T-helper 1 cell treated with Interleukin-12 subunit alpha and Interleukin-12 subunit beta and Interleukin-4 antibody, amounts not matched to agents 30 μg/mL and 1 μg/mL, for 36 hours (primary cell): ENCODE data around the gene CACHD1.

Experiments
- H3K27ac Mint-ChIP-seq: one replicate; pipeline ENCODE4 v1.8.0; 2021; ENCODE audit warnings: mild to moderate bottlenecking, mixed read lengths
- H3K27me3 Mint-ChIP-seq: one replicate; pipeline ENCODE4 v1.8.0; 2021; ENCODE audit warnings: low read depth, mixed read lengths
- H3K36me3 Mint-ChIP-seq: one replicate; pipeline ENCODE4 v1.8.0; 2021; ENCODE audit warnings: low read depth, mixed read lengths
- H3K4me1 Mint-ChIP-seq: one replicate; pipeline ENCODE4 v1.8.0; 2021; ENCODE audit warnings: low read depth, mixed read lengths
- H3K4me3 Mint-ChIP-seq: one replicate; pipeline ENCODE4 v1.8.0; 2021; ENCODE audit warnings: mild to moderate bottlenecking, moderate library complexity, mixed read lengths
- H3K9me3 Mint-ChIP-seq: one replicate; pipeline ENCODE4 v1.8.0; 2021; ENCODE audit warnings: mixed read lengths

The CACHD1 gene

GRCh38 chr1:64480999-64481772 lies 11.3 kb downstream of the CACHD1 start:
- no peak overlapping the region for H3K4me3 Mint-ChIP-seq
- no peaks in the 10 kb centered on the region for H3K4me1 Mint-ChIP-seq
- peaks cover 14% of the 10 kb centered on the region for H3K27me3 Mint-ChIP-seq
- no peaks in the 10 kb centered on the region for H3K9me3 Mint-ChIP-seq
- H3K27ac Mint-ChIP-seq: no peak overlapping the region
- no peaks in the 10 kb centered on the region for H3K36me3 Mint-ChIP-seq

GRCh38 chr1:64482128-64482527 lies 12.2 kb downstream of the CACHD1 start:
- Mint-ChIP-seq H3K4me1 (no peaks in the 10 kb centered on the region), H3K27ac (no peak overlapping the region), H3K9me3 (no peaks in the 10 kb centered on the region), H3K36me3 (no peaks in the 10 kb centered on the region), H3K4me3 (no peak overlapping the region), H3K27me3 (peaks cover 19% of the 10 kb centered on the region)

DNA sequence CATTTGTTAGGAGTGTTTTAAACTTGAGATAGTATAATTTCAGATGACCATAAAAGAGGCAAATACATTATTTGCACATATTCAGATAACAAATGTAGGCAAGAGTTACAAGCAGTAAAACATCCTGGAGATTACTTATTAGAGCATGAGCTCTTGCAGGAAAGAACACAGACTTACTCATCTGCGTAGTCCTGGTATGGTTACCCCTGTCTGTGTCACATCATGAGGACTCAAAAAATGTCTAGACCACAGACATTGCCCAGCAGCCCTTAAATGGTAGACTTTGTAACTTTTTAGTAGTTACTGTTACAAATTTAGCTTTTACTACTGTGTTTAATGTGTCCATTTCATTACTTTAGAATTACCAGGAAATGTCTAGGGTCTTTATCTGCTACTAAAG lies 12.8 kb downstream of the CACHD1 start:
- H3K4me1 Mint-ChIP-seq: no peaks in the 10 kb centered on the region
- H3K4me3 Mint-ChIP-seq: no peak overlapping the region
- no peaks in the 10 kb centered on the region for H3K36me3 Mint-ChIP-seq
- H3K27ac Mint-ChIP-seq: no peak overlapping the region
- H3K9me3 Mint-ChIP-seq: no peaks in the 10 kb centered on the region
- peaks cover 20% of the 10 kb centered on the region for H3K27me3 Mint-ChIP-seq

DNA sequence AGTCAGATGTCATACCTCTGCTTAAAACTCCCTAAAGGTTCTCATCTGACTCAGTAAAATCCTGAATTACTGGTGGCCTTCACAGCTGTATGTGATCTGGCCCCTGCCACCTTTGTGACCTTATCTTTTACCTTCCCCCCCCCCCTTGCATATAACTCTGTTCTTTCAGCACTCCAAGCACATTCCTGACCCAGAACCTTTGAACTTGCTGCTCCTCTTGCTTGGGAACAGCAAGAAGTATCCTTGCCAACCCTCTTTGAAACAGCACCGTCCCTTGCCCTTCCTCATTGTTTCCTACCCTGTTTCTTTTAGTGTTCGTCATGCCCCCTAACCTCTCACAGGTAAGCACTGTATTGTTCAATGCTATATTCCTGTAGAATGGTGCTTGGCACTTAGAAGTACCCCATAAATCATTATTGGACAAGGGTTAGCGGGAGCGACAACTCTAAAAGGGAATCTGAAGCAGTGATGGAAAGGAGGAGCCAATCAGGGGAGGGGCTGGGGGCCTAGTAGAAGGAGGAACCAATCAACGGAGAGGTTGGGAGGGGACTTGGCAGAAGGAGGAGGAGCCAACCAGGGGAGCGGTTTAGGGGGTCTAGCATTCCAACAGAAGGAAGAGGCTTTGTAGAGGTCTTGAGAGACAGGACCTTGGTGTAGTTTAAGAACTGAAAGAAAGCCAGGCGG lies 13.9 kb downstream of the CACHD1 start:
- Mint-ChIP-seq H3K4me3 (no peak overlapping the region), H3K9me3 (no peaks in the 10 kb centered on the region), H3K36me3 (no peaks in the 10 kb centered on the region), H3K27ac (no peak overlapping the region), H3K4me1 (no peaks in the 10 kb centered on the region), H3K27me3 (peaks cover 24% of the 10 kb centered on the region)

DNA sequence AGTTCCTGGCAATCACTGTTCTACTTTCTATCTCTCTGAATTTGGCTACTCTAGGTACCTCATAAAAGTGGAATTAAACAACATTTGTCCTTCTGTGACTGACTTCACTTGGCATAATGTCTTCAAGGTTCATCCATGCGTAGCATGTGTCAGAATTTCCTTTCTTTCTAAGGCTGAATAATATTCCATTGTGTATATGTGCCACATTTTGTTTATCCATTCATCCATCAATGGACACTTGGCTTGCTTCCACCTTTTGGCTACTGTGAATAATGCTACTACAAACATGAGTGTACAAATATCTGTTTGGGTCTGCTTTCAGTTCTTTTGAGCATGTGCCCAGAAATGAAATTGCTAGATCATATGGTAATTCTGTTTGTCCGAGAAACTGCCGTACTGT lies 14.7 kb downstream of the CACHD1 start:
- Mint-ChIP-seq H3K36me3 (no peaks in the 10 kb centered on the region), H3K4me3 (no peak overlapping the region), H3K27me3 (peaks cover 31% of the 10 kb centered on the region), H3K9me3 (no peaks in the 10 kb centered on the region), H3K4me1 (no peaks in the 10 kb centered on the region), H3K27ac (no peak overlapping the region)

- H3K4me3 Mint-ChIP-seq: no peak overlapping the region
- H3K9me3 Mint-ChIP-seq: no peaks in the 10 kb centered on the region
- H3K27me3 Mint-ChIP-seq: peaks cover 22% of the 10 kb centered on the region
- H3K4me1 Mint-ChIP-seq: no peaks in the 10 kb centered on the region
- no peaks in the 10 kb centered on the region for H3K36me3 Mint-ChIP-seq
- H3K27ac Mint-ChIP-seq: no peak overlapping the region
Observed at GRCh38 chr1:64486193-64486592, 16.3 kb downstream of the CACHD1 start.

DNA sequence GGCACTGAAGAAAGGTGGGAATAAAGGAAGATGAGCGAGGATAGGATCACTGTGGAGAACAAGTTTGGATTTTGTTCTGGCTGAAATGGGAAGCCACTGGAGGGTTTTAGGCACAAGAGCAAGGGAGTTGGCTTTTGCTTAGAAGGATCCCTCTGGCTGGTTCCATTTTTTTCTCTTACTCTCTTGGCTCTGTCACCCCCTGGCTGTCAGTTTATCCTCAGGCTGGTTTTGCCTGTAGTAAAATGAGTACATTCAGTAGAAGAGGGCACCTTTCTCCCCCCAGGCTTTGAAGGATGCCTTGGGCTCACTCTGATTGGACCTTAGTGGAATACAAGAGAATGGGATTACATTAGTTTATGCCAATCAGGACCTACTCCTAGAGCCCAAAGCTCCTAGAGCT lies 17.1 kb downstream of the CACHD1 start:
- Mint-ChIP-seq H3K4me3 (no peak overlapping the region), H3K27me3 (peaks cover 21% of the 10 kb centered on the region), H3K27ac (no peak overlapping the region), H3K4me1 (no peaks in the 10 kb centered on the region), H3K36me3 (no peaks in the 10 kb centered on the region), H3K9me3 (no peaks in the 10 kb centered on the region)

GRCh38 chr1:64488862-64489261 lies 18.9 kb downstream of the CACHD1 start:
- Mint-ChIP-seq H3K36me3 (no peaks in the 10 kb centered on the region), H3K27me3 (peaks cover 20% of the 10 kb centered on the region), H3K9me3 (no peaks in the 10 kb centered on the region)

DNA sequence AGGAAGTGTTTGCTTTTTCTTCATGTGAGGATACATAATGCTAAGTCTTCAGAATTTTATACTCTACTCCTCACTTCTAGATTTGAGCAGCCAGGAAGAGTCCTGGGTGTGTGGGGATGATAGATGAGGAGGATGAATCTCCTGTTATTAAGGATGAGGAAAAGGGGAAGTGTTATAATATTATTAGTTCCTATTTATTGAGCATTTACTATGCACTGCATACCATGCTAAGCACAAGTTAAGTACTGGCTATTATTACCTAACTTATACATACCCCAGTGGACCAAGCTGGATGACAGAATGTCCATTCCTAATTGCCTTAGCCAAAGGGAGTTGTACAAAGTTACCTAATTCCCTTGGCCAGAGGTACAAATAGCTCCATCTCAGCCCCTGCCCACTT lies 19.8 kb downstream of the CACHD1 start:
- Mint-ChIP-seq H3K4me1 (no peaks in the 10 kb centered on the region), H3K27ac (no peak overlapping the region), H3K4me3 (no peak overlapping the region), H3K27me3 (peaks cover 17% of the 10 kb centered on the region), H3K36me3 (no peaks in the 10 kb centered on the region), H3K9me3 (no peaks in the 10 kb centered on the region)

More at GRCh38 chr1:64488862-64489261, 18.9 kb downstream of the CACHD1 start:
- Mint-ChIP-seq H3K4me3 (no peak overlapping the region), H3K27ac (no peak overlapping the region), H3K4me1 (no peaks in the 10 kb centered on the region)

GRCh38 chr1:64490213-64490818 lies 20.4 kb downstream of the CACHD1 start:
- no peaks in the 10 kb centered on the region for H3K36me3 Mint-ChIP-seq
- peaks cover 18% of the 10 kb centered on the region for H3K27me3 Mint-ChIP-seq
- no peaks in the 10 kb centered on the region for H3K9me3 Mint-ChIP-seq
- no peak overlapping the region for H3K27ac Mint-ChIP-seq
- H3K4me3 Mint-ChIP-seq: no peak overlapping the region
- no peaks in the 10 kb centered on the region for H3K4me1 Mint-ChIP-seq

DNA sequence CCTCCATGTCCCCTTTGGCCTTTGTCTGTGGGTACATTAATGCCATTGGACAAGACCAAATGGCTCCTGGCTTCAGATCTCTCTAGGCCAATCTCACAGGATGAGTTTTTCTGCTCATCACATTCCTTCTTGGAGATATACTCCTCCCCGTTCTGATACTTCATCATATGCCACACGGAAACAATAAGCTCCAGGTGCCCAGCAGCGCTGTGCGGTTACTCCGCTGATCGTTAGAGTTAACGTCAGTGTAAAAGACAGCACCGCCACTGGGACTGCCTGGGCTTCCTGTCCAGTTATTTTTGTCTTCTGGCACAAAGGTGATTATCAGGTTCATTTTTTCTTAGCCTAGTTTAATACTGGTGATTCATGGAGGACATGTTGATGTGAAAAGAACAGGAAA lies 22.5 kb downstream of the CACHD1 start:
- Mint-ChIP-seq H3K4me1 (no peaks in the 10 kb centered on the region), H3K9me3 (no peaks in the 10 kb centered on the region), H3K27me3 (peaks cover 23% of the 10 kb centered on the region), H3K27ac (no peak overlapping the region), H3K4me3 (no peak overlapping the region), H3K36me3 (no peaks in the 10 kb centered on the region)

GRCh38 chr1:64493831-64494230 lies 23.9 kb downstream of the CACHD1 start:
- H3K9me3 Mint-ChIP-seq: no peaks in the 10 kb centered on the region
- no peaks in the 10 kb centered on the region for H3K36me3 Mint-ChIP-seq
- H3K27me3 Mint-ChIP-seq: peaks cover 20% of the 10 kb centered on the region
- no peak overlapping the region for H3K4me3 Mint-ChIP-seq
- H3K4me1 Mint-ChIP-seq: no peaks in the 10 kb centered on the region
- no peak overlapping the region for H3K27ac Mint-ChIP-seq

GRCh38 chr1:64494659-64495058 lies 24.7 kb downstream of the CACHD1 start:
- no peaks in the 10 kb centered on the region for H3K4me1 Mint-ChIP-seq
- no peaks in the 10 kb centered on the region for H3K9me3 Mint-ChIP-seq
- no peak overlapping the region for H3K27ac Mint-ChIP-seq
- peaks cover 17% of the 10 kb centered on the region for H3K27me3 Mint-ChIP-seq
- H3K4me3 Mint-ChIP-seq: no peak overlapping the region
- no peaks in the 10 kb centered on the region for H3K36me3 Mint-ChIP-seq

- H3K27me3 Mint-ChIP-seq: peaks cover 16% of the 10 kb centered on the region
- no peaks in the 10 kb centered on the region for H3K4me1 Mint-ChIP-seq
- no peak overlapping the region for H3K27ac Mint-ChIP-seq
- no peaks in the 10 kb centered on the region for H3K9me3 Mint-ChIP-seq
- H3K4me3 Mint-ChIP-seq: no peak overlapping the region
- H3K36me3 Mint-ChIP-seq: no peaks in the 10 kb centered on the region
Observed at GRCh38 chr1:64495878-64496277, 25.9 kb downstream of the CACHD1 start.

DNA sequence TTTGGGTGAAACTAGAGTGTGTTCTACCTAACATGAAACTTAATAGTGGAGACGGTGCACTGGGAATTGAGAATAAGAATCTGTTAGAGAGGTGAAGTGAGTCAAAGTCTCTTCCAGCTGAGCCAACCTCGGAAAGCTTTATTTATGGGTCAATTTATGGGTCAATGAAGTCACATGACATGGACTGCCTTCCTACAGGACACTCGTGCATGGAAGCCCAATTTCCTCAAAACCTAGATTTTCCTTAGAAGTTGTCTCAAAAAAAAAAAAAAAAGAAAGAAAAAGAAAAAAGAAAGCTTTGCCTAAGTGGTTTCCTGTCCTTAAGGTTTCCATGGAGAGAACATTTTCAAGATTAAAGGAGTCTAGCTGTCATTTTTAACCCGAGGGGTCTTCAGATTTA lies 26.7 kb downstream of the CACHD1 start:
- Mint-ChIP-seq H3K27me3 (peaks cover 16% of the 10 kb centered on the region), H3K4me1 (no peaks in the 10 kb centered on the region), H3K27ac (no peak overlapping the region), H3K4me3 (no peak overlapping the region), H3K9me3 (no peaks in the 10 kb centered on the region), H3K36me3 (no peaks in the 10 kb centered on the region)
